Activated B cell treated with CpG ODN at 0.5 μM for 24 hours (primary cell): ENCODE results near the gene NBR1. TPM values are rescaled to one million over a fixed set of nuclear protein-coding genes. Genes with fewer than 3 reads are reported as not detected.

ENCODE experiments used
- ATAC-seq: fragments of 200-7000 bp; cut with Tn5 transposase; one replicate; pipeline ENCODE4 v1.10.0; 2021; ENCODE audit warnings: low read depth, mild to moderate bottlenecking, moderate library complexity
- CTCF ChIA-PET: fragments of 350-600 bp; sonication (Branson Sonifier 250); formaldehyde crosslinking; loops from one replicate; lab custom pipeline; 2021; ENCODE audit warnings: antibody characterized with exemption; lab: Charles Lee
- POLR2A ChIA-PET: fragments of 350-600 bp; sonication (Branson Sonifier 250); formaldehyde crosslinking; loops from one replicate; lab custom pipeline; 2021; ENCODE audit warnings: antibody characterized with exemption; lab: Charles Lee
- DNase-seq: peaks from one replicate; pipeline ENCODE4 v3.0.0; 2022
- H3K27ac Mint-ChIP-seq: one replicate; pipeline ENCODE4 v1.8.0; 2020; ENCODE audit warnings: mixed read lengths
- H3K27me3 Mint-ChIP-seq: one replicate; pipeline ENCODE4 v1.8.0; 2021; ENCODE audit warnings: mixed read lengths
- H3K36me3 Mint-ChIP-seq: one replicate; pipeline ENCODE4 v1.8.0; 2021; ENCODE audit warnings: low read depth, mixed read lengths
- H3K4me1 Mint-ChIP-seq: one replicate; pipeline ENCODE4 v1.8.0; 2021; ENCODE audit warnings: mixed read lengths
- H3K4me3 Mint-ChIP-seq: one replicate; pipeline ENCODE4 v1.8.0; 2020; ENCODE audit warnings: mild to moderate bottlenecking, mixed read lengths
- H3K9me3 Mint-ChIP-seq: one replicate; pipeline ENCODE4 v1.8.0; 2020; ENCODE audit warnings: mixed read lengths
- intact Hi-C: fragments of 100-400 bp; cut with micrococcal nuclease; formaldehyde crosslinking; loops from one replicate; pipeline ENCODE4 v1.15.1; 2024
- total RNA-seq: library from RNA; stranded (reverse); gene quantifications from 2 replicates; pipeline ENCODE4 v1.2.3, GENCODE V29; 2022
- TF ChIP-seq, protein P1 (sequence below): fragments of 200-600 bp; IDR thresholded peaks from one replicate; pipeline ENCODE4 v1.8.0; 2022; ENCODE audit warnings: antibody characterized with exemption, mild to moderate bottlenecking

The NBR1 gene
- total RNA-seq, 1 donor from 2014 or later = 44.8 TPM

- no peak for DNase-seq
- Mint-ChIP-seq H3K36me3 (peaks cover 64% of the 10 kb centered on the region), H3K4me3 (peak overlapping the region; percentile 100), H3K4me1 (peaks cover 45% of the 10 kb centered on the region), H3K9me3 (no peaks in the 10 kb centered on the region), H3K27ac (peak overlapping the region; percentile 98), H3K27me3 (no peaks in the 10 kb centered on the region)
- ChIA-PET POLR2A (interaction anchor here (0.6 to 15.6 kb wide), 18 partner anchors 10 to 633 kb away, joined by 3 to 359 read pairs (median 8); partner anchors contain the start of genes DHX8, NBR1, PSMC3IP and RPL27), CTCF (interaction anchor here (0.9 to 1.5 kb wide), 6 partner anchors 10 to 213 kb away, joined by 3 to 7 read pairs (median 4); partner anchors contain the start of genes NBR1 and RPL27)
- TF ChIP-seq, protein P1, sequence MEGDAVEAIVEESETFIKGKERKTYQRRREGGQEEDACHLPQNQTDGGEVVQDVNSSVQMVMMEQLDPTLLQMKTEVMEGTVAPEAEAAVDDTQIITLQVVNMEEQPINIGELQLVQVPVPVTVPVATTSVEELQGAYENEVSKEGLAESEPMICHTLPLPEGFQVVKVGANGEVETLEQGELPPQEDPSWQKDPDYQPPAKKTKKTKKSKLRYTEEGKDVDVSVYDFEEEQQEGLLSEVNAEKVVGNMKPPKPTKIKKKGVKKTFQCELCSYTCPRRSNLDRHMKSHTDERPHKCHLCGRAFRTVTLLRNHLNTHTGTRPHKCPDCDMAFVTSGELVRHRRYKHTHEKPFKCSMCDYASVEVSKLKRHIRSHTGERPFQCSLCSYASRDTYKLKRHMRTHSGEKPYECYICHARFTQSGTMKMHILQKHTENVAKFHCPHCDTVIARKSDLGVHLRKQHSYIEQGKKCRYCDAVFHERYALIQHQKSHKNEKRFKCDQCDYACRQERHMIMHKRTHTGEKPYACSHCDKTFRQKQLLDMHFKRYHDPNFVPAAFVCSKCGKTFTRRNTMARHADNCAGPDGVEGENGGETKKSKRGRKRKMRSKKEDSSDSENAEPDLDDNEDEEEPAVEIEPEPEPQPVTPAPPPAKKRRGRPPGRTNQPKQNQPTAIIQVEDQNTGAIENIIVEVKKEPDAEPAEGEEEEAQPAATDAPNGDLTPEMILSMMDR = no peak
- intact Hi-C loops = loop anchor here (1.0 to 5.0 kb wide), 4 partner anchors 86 to 212 kb away; partner anchors contain the start of genes BRCA1, RPL27 and VAT1
- ATAC-seq = no peak
Observed at GRCh38 chr17:43211123-43211479, 40.1 kb downstream of the NBR1 start.

GRCh38 chr17:43211480-43212402 is 40.7 kb downstream of the NBR1 start, which contains the start of gene TMEM106A:
TSS of gene TMEM106A (plus strand) at chr17:43211875. CDS start at chr17:43213042, 1,167 bp downstream.
- TF ChIP-seq, protein P1 = no peak

DNA sequence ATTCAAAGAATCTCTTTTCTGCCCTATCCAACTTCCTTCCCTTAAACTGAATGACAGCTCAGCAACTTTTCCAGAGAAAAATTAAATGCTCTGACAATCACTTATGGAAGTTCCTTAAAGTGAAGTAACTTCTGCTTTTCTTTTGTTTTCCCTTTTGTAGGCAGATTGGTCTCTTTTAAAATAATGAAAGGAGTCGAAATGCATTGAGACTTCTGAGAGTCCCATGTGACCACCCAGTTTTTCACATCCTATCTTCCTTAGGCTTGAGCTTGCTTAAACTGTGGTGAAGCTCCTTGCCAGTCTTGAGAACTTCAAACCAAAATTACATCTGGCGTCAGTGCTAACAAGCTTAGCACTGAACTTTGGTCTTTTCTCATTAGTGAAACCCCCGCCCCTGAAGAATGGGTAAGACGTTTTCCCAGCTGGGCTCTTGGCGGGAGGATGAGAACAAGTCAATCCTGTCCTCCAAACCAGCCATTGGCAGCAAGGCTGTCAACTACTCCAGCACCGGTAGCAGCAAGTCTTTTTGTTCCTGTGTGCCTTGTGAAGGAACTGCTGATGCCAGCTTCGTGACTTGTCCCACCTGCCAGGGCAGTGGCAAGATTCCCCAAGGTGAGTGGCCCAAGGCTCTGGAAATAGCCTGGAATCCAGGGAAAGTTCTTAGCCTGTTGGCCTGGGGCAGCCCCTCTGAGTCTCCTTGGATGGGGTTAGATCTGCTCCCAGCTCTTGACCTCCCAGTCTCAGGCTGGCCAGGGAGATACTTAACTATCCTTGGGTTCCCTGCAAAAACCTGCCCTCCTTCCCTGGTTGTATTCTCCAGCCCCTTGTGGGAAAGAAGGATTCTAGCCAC is 41.9 kb downstream of the NBR1 start:
- peak overlapping the region; percentile 98 for H3K27ac Mint-ChIP-seq
- no peak for DNase-seq
- ChIA-PET CTCF (interaction anchor here (0.7 to 1.3 kb wide), 4 partner anchors 13 to 215 kb away, joined by 3 to 4 read pairs (median 4); partner anchors contain the start of genes NBR1 and RPL27), POLR2A (interaction anchor here (0.5 to 15.6 kb wide), 22 partner anchors 8 to 389 kb away, joined by 3 to 359 read pairs (median 8); partner anchors contain the start of genes BECN1, BRCA1, IFI35 and NBR1)
- ATAC-seq = no peak
- intact Hi-C loops = loop anchor here (1.0 to 5.0 kb wide), 2 partner anchors 42 to 191 kb away; partner anchors contain the start of genes NBR1 and VAT1
- H3K27me3 Mint-ChIP-seq = no peaks in the 10 kb centered on the region
- H3K4me1 Mint-ChIP-seq = peaks cover 45% of the 10 kb centered on the region
- H3K36me3 Mint-ChIP-seq = peaks cover 74% of the 10 kb centered on the region
- H3K4me3 Mint-ChIP-seq = peak overlapping the region; percentile 100
- TF ChIP-seq, protein P1 = no peak
- no peaks in the 10 kb centered on the region for H3K9me3 Mint-ChIP-seq

More at GRCh38 chr17:43211480-43212402, 40.7 kb downstream of the NBR1 start, which contains the start of gene TMEM106A:
- H3K36me3 Mint-ChIP-seq = peaks cover 68% of the 10 kb centered on the region
- H3K4me3 Mint-ChIP-seq = peak within 1 kb of the TSS; percentile 100
- ATAC-seq (peak; percentile 89), DNase-seq (peak; percentile 69)
- peaks cover 45% of the 10 kb centered on the region for H3K4me1 Mint-ChIP-seq
- H3K27ac Mint-ChIP-seq = peak within 1 kb of the TSS; percentile 98
- ChIA-PET CTCF (interaction anchor here (0.9 to 1.5 kb wide), 6 partner anchors 11 to 213 kb away, joined by 3 to 7 read pairs (median 4); partner anchors contain the start of genes NBR1 and RPL27), POLR2A (interaction anchor here (0.6 to 15.6 kb wide), 34 partner anchors 8 to 823 kb away, joined by 3 to 359 read pairs (median 6); partner anchors contain the start of genes BECN1, BRCA1, DHX8 and IFI35)
- H3K9me3 Mint-ChIP-seq = no peaks in the 10 kb centered on the region
- H3K27me3 Mint-ChIP-seq = no peaks in the 10 kb centered on the region
- intact Hi-C loops = loop anchor here (1.0 to 5.0 kb wide), 5 partner anchors 40 to 213 kb away; partner anchors contain the start of genes BRCA1, NBR1, RPL27 and VAT1

DNA sequence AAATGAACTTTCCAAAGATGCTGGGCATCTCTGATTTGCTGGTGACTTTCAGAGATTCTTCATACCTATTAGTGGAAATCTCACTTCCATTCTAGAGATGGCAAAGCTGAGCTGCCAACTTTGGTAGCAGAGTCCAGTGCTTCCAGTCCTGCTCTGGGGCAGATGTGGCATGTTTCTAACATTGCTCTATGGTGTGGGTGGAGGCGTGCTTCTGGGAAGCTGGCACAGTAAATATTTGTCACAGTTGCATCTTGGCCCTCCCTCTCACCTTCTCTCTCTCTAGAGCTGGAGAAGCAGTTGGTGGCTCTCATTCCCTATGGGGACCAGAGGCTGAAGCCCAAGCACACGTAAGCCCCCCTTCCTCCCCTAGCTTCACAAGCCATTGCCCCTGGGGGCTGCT is 42.5 kb downstream of the NBR1 start:
- CTCF ChIA-PET = interaction anchor here (0.9 to 1.3 kb wide), 3 partner anchors 14 to 370 kb away, joined by 3 to 4 read pairs (median 4); partner anchors contain the start of gene NBR1
- peaks cover 45% of the 10 kb centered on the region for H3K4me1 Mint-ChIP-seq
- no peaks in the 10 kb centered on the region for H3K27me3 Mint-ChIP-seq
- peaks cover 72% of the 10 kb centered on the region for H3K36me3 Mint-ChIP-seq
- ATAC-seq = no peak
- H3K9me3 Mint-ChIP-seq = no peaks in the 10 kb centered on the region
- POLR2A ChIA-PET = interaction anchor here (1.0 to 15.6 kb wide), 7 partner anchors 40 to 441 kb away, joined by 3 to 359 read pairs (median 34); partner anchors contain the start of genes NBR1 and VPS25
- H3K27ac Mint-ChIP-seq = no peak overlapping the region
- intact Hi-C loops = loop anchor here (5.0 kb wide), 1 partner anchor 191 kb away; the partner anchor contains the start of gene VAT1
- peak overlapping the region; percentile 7 for H3K4me3 Mint-ChIP-seq
- no peak for DNase-seq
- TF ChIP-seq, protein P1 = no peak
